Activated CD8-positive, alpha-beta memory T cell treated with anti-CD3 and anti-CD28 coated beads, Interleukin-2, amount 50 U/mL, for 24 hours (primary cell): ENCODE measurements around the gene FCRLA.
"Not testable (repeated sequence)": the region's sequence is repeated elsewhere in the genome, so short reads cannot be mapped to it uniquely, and the experiment has no call there.

ENCODE experiments used
- DNase-seq: peaks from one replicate; pipeline ENCODE4 v3.0.0-alpha.2; 2020; ENCODE audit errors: extremely low read depth

Gene FCRLA

GRCh38 chr1:161706482-161707347 is at the start of gene FCRLA:
Gene FCRLA, plus strand, starts transcription at chr1:161707229. Its CDS starts 36 bp downstream, at chr1:161707265.
- no peak for DNase-seq

- not testable (repeated sequence) for DNase-seq
Observed at GRCh38 chr1:161658524-161658923, 48.5 kb upstream of the FCRLA start.

- DNase-seq: not testable (repeated sequence)
Observed at GRCh38 chr1:161661660-161662311, 45.2 kb upstream of the FCRLA start.

- not testable (repeated sequence) for DNase-seq
Observed at GRCh38 chr1:161662684-161663339, 44.2 kb upstream of the FCRLA start, which contains the start of gene FCGR2B. Gene FCGR2B, plus strand, starts transcription at chr1:161663143. Its CDS starts 99 bp downstream, at chr1:161663242.

GRCh38 chr1:161663569-161663968 is 43.5 kb upstream of the FCRLA start:
- not testable (repeated sequence) for DNase-seq

- not testable (repeated sequence) for DNase-seq
Observed at GRCh38 chr1:161664689-161665088, 42.3 kb upstream of the FCRLA start.

GRCh38 chr1:161671045-161672020 is 35.7 kb upstream of the FCRLA start:
- not testable (repeated sequence) for DNase-seq

GRCh38 chr1:161673437-161673836 is 33.6 kb upstream of the FCRLA start:
- not testable (repeated sequence) for DNase-seq

- not testable (repeated sequence) for DNase-seq
Observed at GRCh38 chr1:161674447-161674846, 32.6 kb upstream of the FCRLA start.

GRCh38 chr1:161674908-161675307 is 32.1 kb upstream of the FCRLA start:
- DNase-seq: not testable (repeated sequence)

GRCh38 chr1:161676441-161676840 is 30.6 kb upstream of the FCRLA start:
- DNase-seq: no peak

GRCh38 chr1:161676958-161677689 is 29.9 kb upstream of the FCRLA start:
- DNase-seq: no peak

GRCh38 chr1:161678500-161678899 is 28.5 kb upstream of the FCRLA start:
- DNase-seq: no peak

- DNase-seq: no peak
Observed at GRCh38 chr1:161681879-161682278, 25.1 kb upstream of the FCRLA start.

GRCh38 chr1:161688946-161689345 is 18.1 kb upstream of the FCRLA start:
- DNase-seq: no peak

- no peak for DNase-seq
Observed at GRCh38 chr1:161691846-161692245, 15.2 kb upstream of the FCRLA start.

GRCh38 chr1:161693020-161693712 is 13.9 kb upstream of the FCRLA start:
- not testable (repeated sequence) for DNase-seq

GRCh38 chr1:161698302-161698701 is 8.7 kb upstream of the FCRLA start:
- DNase-seq: not testable (repeated sequence)

- no peak for DNase-seq
Observed at GRCh38 chr1:161702250-161702649, 4.8 kb upstream of the FCRLA start.

GRCh38 chr1:161705537-161705936 is 1.5 kb upstream of the FCRLA start:
- DNase-seq: no peak
